ENCODE measurements around the gene CLEC11A.

DNA sequence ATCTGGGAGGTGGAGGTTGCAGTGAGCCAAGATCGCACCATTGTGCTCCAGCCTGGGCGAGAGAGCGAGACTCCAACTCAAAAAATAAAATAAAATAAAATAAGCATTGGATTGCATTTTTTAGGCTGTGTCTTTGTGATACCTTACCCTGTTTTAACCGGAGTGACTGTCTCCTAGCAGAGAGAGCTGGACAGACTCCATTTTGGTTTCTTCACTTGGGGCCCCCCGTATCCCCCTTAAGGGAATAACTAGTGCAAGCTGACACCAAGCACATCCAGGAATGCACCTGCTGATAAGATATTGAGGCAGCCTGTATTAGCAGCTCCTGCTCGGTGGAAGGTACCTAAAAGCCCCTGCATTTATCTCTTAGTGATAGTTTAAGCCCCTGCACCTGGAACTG is 26.3 kb downstream of the CLEC11A start:
- no peak for TF ChIP-seq CTCF (IDR thresholded peaks at IDR 0.05)
- no peak for TF ChIP-seq POLR2A (IDR thresholded peaks at IDR 0.05)

Data from right lobe of liver (tissue), 4 donors.